BJ (cell line): ENCODE data around the gene MGAT5. TPM values are rescaled to one million over a fixed set of nuclear protein-coding genes. Genes with fewer than 3 reads are reported as not detected.

Source experiments
- CTCF ChIA-PET: fragments of 350-600 bp; formaldehyde crosslinking; extraction: SDS; loops from one replicate; lab custom pipeline; 2021; ENCODE audit warnings: antibody characterized with exemption, inconsistent platforms; lab: Yijun Ruan, JAX
- POLR2A ChIA-PET: fragments of 300-600 bp; sonication (Branson Sonifier 250); formaldehyde crosslinking; extraction: SDS; loops from one replicate; lab custom pipeline; 2021; ENCODE audit warnings: antibody characterized with exemption; lab: Charles Lee
- DNase-seq: peaks from one replicate; pipeline ENCODE4 v3.0.0-alpha.2; 2011; ENCODE audit warnings: low read depth
- H3K27me3 ChIP-seq: 2 replicates; pipeline ENCODE4 v1.6.0; 2011; ENCODE audit warnings: low read length; ENCODE audit not compliant: control insufficient read depth, insufficient read depth
- H3K36me3 ChIP-seq: 2 replicates; pipeline ENCODE4 v1.5.1; 2011; ENCODE audit warnings: low read length; ENCODE audit not compliant: control insufficient read depth, insufficient read depth
- H3K4me3 ChIP-seq: 2 replicates; pipeline ENCODE4 v1.5.1; 2011; ENCODE audit warnings: low read depth, mild to moderate bottlenecking, control low read depth, low read length
- CTCF ChIP-seq: IDR thresholded peaks from 2 replicates; pipeline ENCODE4 v1.5.1; 2011; ENCODE audit warnings: low read depth, mild to moderate bottlenecking, control low read depth, inconsistent platforms, low read length, moderate library complexity; ENCODE audit not compliant: insufficient read depth
- polyA plus RNA-seq: library from polyadenylated mRNA; depleted of rRNA; stranded (reverse); fragments of >200 nt; gene quantifications from 2 replicates; pipeline ENCODE4 v1.2.3, GENCODE V29; 2011

The MGAT5 gene
- polyA plus RNA-seq, 1 experiment: 25.0 TPM

- CTCF ChIA-PET: interaction anchor here (0.6 to 6.4 kb wide), 3 partner anchors 8 to 17 kb away, joined by 3 to 62 read pairs (median 3); no protein-coding TSS in a partner anchor
- no peaks in the 10 kb centered on the region for H3K27me3 ChIP-seq
- no peak for TF ChIP-seq CTCF
- peaks cover 1% of the 10 kb centered on the region; the same call in 1 of the 2 replicates for H3K36me3 ChIP-seq
- POLR2A ChIA-PET: no interaction called here
- H3K4me3 ChIP-seq: no peak overlapping the region
- DNase-seq: no peak
Observed at GRCh38 chr2:134433469-134433868, 179.6 kb downstream of the MGAT5 start.

GRCh38 chr2:134433979-134434378 lies 180.1 kb downstream of the MGAT5 start:
- CTCF ChIA-PET: interaction anchor here (0.9 to 6.4 kb wide), 2 partner anchors 8 to 16 kb away, joined by 3 to 62 read pairs; no protein-coding TSS in a partner anchor
- no peak for TF ChIP-seq CTCF
- no peaks in the 10 kb centered on the region for H3K27me3 ChIP-seq
- DNase-seq: no peak
- POLR2A ChIA-PET: no interaction called here
- H3K36me3 ChIP-seq: peaks cover 1% of the 10 kb centered on the region; the same call in 1 of the 2 replicates
- no peak overlapping the region for H3K4me3 ChIP-seq

- TF ChIP-seq CTCF: no peak
- no peak for DNase-seq
- CTCF ChIA-PET: interaction anchor here (1.1 to 6.4 kb wide), 4 partner anchors 9 to 551 kb away, joined by 3 to 62 read pairs (median 4); no protein-coding TSS in a partner anchor
- POLR2A ChIA-PET: no interaction called here
- H3K27me3 ChIP-seq: no peaks in the 10 kb centered on the region
- peaks cover 1% of the 10 kb centered on the region for H3K36me3 ChIP-seq
- H3K4me3 ChIP-seq: no peak overlapping the region
Observed at GRCh38 chr2:134435505-134435904, 181.6 kb downstream of the MGAT5 start.

GRCh38 chr2:134435936-134436335 lies 182.1 kb downstream of the MGAT5 start:
- no peak for DNase-seq
- CTCF ChIA-PET: interaction anchor here (0.9 to 6.4 kb wide), 6 partner anchors 8 to 551 kb away, joined by 3 to 62 read pairs (median 4); no protein-coding TSS in a partner anchor
- POLR2A ChIA-PET: no interaction called here
- Histone ChIP-seq H3K4me3 (no peak overlapping the region), H3K27me3 (no peaks in the 10 kb centered on the region), H3K36me3 (peaks cover 1% of the 10 kb centered on the region)
- no peak for TF ChIP-seq CTCF

GRCh38 chr2:134436706-134437105 lies 182.8 kb downstream of the MGAT5 start:
- no peak for TF ChIP-seq CTCF
- ChIA-PET CTCF (interaction anchor here (0.9 to 6.4 kb wide), 7 partner anchors 9 to 552 kb away, joined by 3 to 62 read pairs (median 4); no protein-coding TSS in a partner anchor), POLR2A (no interaction called here)

More at GRCh38 chr2:134436706-134437105, 182.8 kb downstream of the MGAT5 start:
- no peak overlapping the region for H3K4me3 ChIP-seq
- H3K27me3 ChIP-seq: no peaks in the 10 kb centered on the region
- peaks cover 1% of the 10 kb centered on the region for H3K36me3 ChIP-seq
- no peak for DNase-seq
